HFF-Myc (cell line): ENCODE measurements around the gene SCN3A.

Source experiments
- DNase-seq: peaks from one replicate; pipeline ENCODE4 v3.0.0-alpha.2; 2011; ENCODE audit warnings: low read depth; ENCODE audit errors: extremely low read depth
- H3K4me3 ChIP-seq: replicated peaks from 2 replicates; pipeline ENCODE4 v1.5.1; 2011; ENCODE audit warnings: low read depth, mild to moderate bottlenecking, control low read depth, low read length
- TF ChIP-seq, protein P1 (sequence below): IDR thresholded peaks from 2 replicates; pipeline ENCODE4 v1.5.1; 2012; ENCODE audit warnings: mild to moderate bottlenecking, low read depth, low read length, control low read depth; ENCODE audit errors: missing control alignments

The SCN3A gene

DNA sequence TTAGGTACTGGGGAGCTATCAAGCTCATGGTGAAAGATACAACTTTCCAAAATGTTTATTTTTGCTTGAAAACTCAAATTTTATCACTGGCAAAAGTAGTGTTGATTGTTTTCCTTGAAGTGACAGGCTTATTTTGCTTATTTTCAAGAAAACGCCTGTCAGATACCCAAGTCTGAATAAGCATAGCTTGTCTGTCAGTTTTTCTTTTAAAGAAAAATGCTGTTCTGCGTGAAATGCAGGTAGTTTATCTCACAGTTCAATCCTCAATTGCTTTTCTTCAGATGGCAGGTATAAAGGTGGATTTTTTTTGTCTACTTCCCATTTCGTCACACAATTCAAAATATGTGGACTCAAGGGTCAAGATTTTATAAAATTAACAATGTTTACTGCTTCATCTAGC is 145.9 kb downstream of the SCN3A start:
- no peak for DNase-seq
- TF ChIP-seq, protein P1, sequence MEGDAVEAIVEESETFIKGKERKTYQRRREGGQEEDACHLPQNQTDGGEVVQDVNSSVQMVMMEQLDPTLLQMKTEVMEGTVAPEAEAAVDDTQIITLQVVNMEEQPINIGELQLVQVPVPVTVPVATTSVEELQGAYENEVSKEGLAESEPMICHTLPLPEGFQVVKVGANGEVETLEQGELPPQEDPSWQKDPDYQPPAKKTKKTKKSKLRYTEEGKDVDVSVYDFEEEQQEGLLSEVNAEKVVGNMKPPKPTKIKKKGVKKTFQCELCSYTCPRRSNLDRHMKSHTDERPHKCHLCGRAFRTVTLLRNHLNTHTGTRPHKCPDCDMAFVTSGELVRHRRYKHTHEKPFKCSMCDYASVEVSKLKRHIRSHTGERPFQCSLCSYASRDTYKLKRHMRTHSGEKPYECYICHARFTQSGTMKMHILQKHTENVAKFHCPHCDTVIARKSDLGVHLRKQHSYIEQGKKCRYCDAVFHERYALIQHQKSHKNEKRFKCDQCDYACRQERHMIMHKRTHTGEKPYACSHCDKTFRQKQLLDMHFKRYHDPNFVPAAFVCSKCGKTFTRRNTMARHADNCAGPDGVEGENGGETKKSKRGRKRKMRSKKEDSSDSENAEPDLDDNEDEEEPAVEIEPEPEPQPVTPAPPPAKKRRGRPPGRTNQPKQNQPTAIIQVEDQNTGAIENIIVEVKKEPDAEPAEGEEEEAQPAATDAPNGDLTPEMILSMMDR: no peak

DNA sequence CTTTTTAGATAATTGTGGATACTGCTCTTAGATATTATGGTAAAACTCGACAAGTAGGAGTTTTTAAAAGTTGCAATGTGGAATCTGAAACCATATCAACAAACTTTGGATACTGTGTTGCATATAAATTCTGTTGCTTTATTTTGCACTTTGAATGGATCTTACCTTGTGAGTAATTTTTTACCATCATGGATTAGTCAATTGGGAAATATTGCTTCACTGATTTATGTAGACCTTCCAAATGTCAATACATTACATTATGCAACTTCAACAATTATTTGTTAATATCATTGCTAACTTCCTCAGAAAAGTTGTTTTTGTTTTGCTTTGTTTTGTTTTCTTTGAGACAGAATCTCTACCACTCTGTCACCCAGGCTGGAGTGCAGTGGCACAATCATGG is 146.5 kb downstream of the SCN3A start:
- H3K4me3 ChIP-seq: no peak overlapping the region
- TF ChIP-seq, protein P1: no peak
- no peak for DNase-seq

More for the DNA sequence above, 145.9 kb downstream of the SCN3A start:
- H3K4me3 ChIP-seq: no peak overlapping the region

DNA sequence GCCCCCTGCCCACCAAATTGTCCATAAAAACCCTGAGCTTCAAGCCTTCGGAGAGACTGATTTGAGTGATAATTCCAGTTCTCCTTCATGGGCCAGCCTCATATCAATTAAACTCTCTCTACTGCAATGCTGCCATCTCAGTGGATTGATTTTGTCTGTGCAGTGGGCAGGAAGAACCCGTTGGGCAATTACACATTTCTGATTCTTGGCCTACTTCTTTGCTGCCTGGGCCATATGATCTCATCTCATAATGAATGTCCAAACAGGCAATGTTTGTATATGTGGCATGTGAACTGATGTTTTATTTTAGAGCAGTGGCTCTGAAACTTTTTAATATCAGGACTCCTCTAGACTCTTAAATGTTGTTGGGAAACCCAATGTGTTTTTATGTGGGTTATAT is 147.3 kb downstream of the SCN3A start:
- no peak for DNase-seq
- TF ChIP-seq, protein P1: no peak

DNA sequence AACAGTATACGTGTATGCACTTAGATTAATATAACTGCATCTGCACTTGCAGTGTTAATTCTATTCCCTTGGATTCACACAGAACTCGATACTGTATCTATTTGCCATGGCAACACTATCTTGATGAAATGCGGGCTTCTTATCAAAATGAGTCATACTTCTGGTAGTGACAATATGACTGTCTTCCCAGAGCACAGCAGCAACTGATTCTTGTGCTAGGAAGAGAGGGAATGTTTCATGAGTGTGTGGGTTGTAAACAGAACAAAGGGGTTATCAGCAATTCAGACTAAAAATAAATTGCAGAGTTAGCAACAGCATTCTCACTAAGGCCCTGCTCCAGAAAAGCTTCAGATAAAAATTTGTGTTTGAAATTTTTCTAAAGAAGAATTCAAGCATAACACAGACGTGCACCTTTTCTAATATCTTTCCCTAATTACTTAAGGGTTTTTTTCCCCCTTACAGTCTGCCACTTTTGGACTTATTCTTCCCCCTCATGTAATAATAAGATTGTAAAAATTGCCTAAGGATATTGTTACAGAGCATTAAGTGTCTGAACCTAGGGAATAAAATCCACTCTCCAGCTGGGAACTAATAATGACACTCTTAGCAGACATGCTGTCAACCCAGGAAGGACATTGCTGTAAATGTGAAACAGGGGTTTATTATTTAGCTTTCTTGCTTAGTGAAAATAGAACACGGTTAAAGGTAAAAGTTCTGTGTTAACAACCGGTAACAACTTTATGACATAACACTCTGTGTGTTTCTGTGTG is 148.6 kb downstream of the SCN3A start:
- no peak overlapping the region for H3K4me3 ChIP-seq
- no peak for DNase-seq
- TF ChIP-seq, protein P1: no peak

More for the DNA sequence above, 147.3 kb downstream of the SCN3A start:
- H3K4me3 ChIP-seq: no peak overlapping the region

DNA sequence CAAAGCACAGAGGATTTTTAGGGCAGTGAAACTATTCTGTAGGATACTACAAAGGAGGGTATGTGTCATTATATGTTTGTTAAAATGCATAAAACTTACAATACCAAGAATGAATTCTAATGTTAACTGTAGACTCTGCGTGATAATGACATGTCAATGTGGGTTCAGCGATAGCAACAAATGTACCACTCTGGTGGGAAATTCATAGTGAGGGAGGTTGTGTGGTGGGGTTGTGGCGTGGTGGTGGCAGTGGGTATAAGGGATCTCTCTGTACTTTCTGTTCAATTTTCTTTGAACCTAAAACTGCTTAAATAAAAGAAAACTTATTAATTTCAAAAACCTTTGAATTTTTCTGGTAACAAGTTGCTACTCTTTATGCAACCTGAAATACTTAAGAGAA is 149.2 kb downstream of the SCN3A start:
- DNase-seq: no peak
- H3K4me3 ChIP-seq: no peak overlapping the region
- TF ChIP-seq, protein P1: no peak

DNA sequence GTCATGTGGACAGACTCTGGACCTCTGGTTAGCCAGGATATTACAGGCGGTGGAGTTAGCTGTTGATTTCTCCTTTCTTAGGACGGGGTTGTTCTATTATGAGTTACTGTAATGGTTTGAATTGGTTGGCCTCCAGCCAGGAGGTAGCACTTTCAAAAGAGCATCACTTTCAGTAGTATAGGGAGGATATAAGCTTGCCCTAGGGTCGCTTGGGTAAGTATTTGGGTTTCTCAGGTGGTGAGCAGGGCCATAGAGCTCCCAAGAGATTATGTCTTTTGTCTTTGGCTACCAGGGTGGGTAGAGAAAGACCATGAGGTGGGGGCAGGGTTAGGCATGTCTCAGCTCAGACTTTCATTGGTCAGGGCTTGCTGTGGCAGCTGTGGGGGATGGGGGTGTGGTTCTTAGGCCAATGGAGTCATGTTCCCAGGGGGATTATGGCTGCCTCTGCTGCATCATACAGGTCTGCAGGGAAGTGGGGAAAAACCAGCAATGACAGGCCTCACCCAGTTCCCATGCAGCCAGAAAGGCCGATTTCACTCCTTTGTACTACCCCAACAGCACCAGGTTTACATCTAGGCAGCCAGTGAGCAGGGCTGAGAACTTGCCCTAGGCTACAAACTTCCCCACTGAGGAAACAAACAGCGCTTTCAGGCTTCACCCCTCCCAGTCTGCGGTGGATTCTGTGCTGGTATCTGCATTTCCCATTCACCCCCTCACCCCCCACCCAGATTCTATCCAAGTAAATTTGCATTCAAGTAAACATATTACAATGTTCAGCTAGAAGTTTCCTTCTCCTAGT is 159.1 kb downstream of the SCN3A start:
- no peak overlapping the region for H3K4me3 ChIP-seq
- DNase-seq: no peak
- TF ChIP-seq, protein P1: no peak
